Vagina (tissue), 2 donors: Measurements from ENCODE around the gene TOX2.

Experiments
- POLR2A ChIP-seq, 2 donors: fragments of 450-650 bp; IDR thresholded peaks; one replicate each; pipeline ENCODE4 v1.6.1; 2017; ENCODE audit warnings: antibody characterized with exemption in 2 of 2, mild to moderate bottlenecking in 2 of 2, moderate library complexity in 2 of 2
- POLR2AphosphoS5 ChIP-seq, 2 donors: sonication (generic); formaldehyde crosslinking; IDR thresholded peaks; one replicate each; pipeline ENCODE4 v1.9.0; 2017; ENCODE audit warnings: antibody characterized with exemption in 2 of 2, mild to moderate bottlenecking in 2 of 2, low read depth in 1 of 2; ENCODE audit not compliant: insufficient read depth in 1 of 2
- TF ChIP-seq, protein P1 (sequence below), 3 experiments: fragments of 450-650 bp in 2 of 3; fragments of 200-600 bp in 1 of 3; sonication (generic) in 1 of 3; IDR thresholded peaks; one replicate each; pipeline ENCODE4 v1.5.1; 2017 to 2019; ENCODE audit warnings: antibody characterized with exemption in 3 of 3, mild to moderate bottlenecking in 2 of 3, moderate library complexity in 2 of 3

DNA sequence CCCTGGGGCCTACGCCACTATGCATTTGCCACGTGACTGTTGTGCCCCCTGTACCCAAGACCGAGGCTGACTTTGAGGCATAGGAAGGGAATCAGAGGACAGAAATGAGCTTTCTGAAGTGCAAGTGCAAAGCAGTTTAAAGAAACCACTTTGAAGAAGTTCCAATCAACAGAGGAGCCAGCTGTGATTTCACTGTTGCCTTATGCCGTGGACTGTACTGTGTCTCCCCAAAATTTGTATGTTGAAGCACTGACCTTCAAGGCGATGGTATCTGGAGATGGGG lies 161.2 kb downstream of the TOX2 start:
- TF ChIP-seq POLR2AphosphoS5 (IDR thresholded peaks at IDR 0.05; ENCODE audit: insufficient read depth in 1 of 2, low read depth in 1 of 2) = no peak
- TF ChIP-seq, protein P1, sequence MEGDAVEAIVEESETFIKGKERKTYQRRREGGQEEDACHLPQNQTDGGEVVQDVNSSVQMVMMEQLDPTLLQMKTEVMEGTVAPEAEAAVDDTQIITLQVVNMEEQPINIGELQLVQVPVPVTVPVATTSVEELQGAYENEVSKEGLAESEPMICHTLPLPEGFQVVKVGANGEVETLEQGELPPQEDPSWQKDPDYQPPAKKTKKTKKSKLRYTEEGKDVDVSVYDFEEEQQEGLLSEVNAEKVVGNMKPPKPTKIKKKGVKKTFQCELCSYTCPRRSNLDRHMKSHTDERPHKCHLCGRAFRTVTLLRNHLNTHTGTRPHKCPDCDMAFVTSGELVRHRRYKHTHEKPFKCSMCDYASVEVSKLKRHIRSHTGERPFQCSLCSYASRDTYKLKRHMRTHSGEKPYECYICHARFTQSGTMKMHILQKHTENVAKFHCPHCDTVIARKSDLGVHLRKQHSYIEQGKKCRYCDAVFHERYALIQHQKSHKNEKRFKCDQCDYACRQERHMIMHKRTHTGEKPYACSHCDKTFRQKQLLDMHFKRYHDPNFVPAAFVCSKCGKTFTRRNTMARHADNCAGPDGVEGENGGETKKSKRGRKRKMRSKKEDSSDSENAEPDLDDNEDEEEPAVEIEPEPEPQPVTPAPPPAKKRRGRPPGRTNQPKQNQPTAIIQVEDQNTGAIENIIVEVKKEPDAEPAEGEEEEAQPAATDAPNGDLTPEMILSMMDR (IDR thresholded peaks at IDR 0.05) = no peak
- TF ChIP-seq POLR2A (IDR thresholded peaks at IDR 0.05) = no peak
